ENCODE data around the gene CACNG7. TPM values are rescaled to one million over a fixed set of nuclear protein-coding genes. Genes with fewer than 3 reads are reported as not detected.

Gene CACNG7
- total RNA-seq, 2 experiments from 2014 or later: not detected

Other genes with a start within 250 kb of the CACNG7 start
- gene NLRP12, start 85.0 kb upstream of the CACNG7 start, total RNA-seq: not detected
- gene MYADM, start 41.4 kb upstream of the CACNG7 start, total RNA-seq: 10 to 100 TPM; 92.9 to 98.1 TPM
- not detected for gene PRKCG, start 27.1 kb upstream of the CACNG7 start, total RNA-seq
- gene CACNG8, start 53.7 kb downstream of the CACNG7 start, total RNA-seq: not detected
- gene CACNG6, start 82.4 kb downstream of the CACNG7 start, total RNA-seq: not detected
- not detected for gene VSTM1, start 154.6 kb downstream of the CACNG7 start, total RNA-seq
- not detected for gene TARM1, start 172.1 kb downstream of the CACNG7 start, total RNA-seq
- gene OSCAR, start 191.5 kb downstream of the CACNG7 start, total RNA-seq: under 1 TPM; 0.34 to 0.42 TPM
- gene NDUFA3, start 193.6 kb downstream of the CACNG7 start, total RNA-seq: 100 to 1,000 TPM; 138 to 152 TPM
- gene TFPT, start 206.4 kb downstream of the CACNG7 start, total RNA-seq: 10 to 100 TPM; 50.9 to 51.4 TPM
- 10 to 100 TPM; 77.5 to 82.8 TPM for gene PRPF31, start 206.5 kb downstream of the CACNG7 start, total RNA-seq
- gene CNOT3, start 228.5 kb downstream of the CACNG7 start, total RNA-seq: 10 to 100 TPM; 55.1 to 58.4 TPM

All from activated CD8-positive, alpha-beta T cell treated with anti-CD3 and anti-CD28 coated beads, Interleukin-2, amount 10 ng/mL, durations not matched to agents 7 days and 5 days (primary cell).